GM18498 (cell line): ENCODE data around the gene ATP8A1.
"Not testable (repeated sequence)": the region's sequence is repeated elsewhere in the genome, so short reads cannot be mapped to it uniquely, and the experiment has no call there.

Experiments used
- ATAC-seq: cut with Tn5 transposase; IDR thresholded peaks from one replicate; pipeline ENCODE4 v1.9.1; 2021; ENCODE audit warnings: mild to moderate bottlenecking, moderate library complexity; ENCODE audit not compliant: unreplicated experiment

Gene ATP8A1

GRCh38 chr4:42377497-42377896 lies 279.4 kb downstream of the ATP8A1 start:
- no peak for ATAC-seq

GRCh38 chr4:42372303-42372702 lies 284.6 kb downstream of the ATP8A1 start:
- ATAC-seq: not testable (repeated sequence)

GRCh38 chr4:42371305-42372252 lies 285.3 kb downstream of the ATP8A1 start:
- peak; percentile 53 for ATAC-seq

GRCh38 chr4:42369489-42369888 lies 287.4 kb downstream of the ATP8A1 start:
- no peak for ATAC-seq

DNA sequence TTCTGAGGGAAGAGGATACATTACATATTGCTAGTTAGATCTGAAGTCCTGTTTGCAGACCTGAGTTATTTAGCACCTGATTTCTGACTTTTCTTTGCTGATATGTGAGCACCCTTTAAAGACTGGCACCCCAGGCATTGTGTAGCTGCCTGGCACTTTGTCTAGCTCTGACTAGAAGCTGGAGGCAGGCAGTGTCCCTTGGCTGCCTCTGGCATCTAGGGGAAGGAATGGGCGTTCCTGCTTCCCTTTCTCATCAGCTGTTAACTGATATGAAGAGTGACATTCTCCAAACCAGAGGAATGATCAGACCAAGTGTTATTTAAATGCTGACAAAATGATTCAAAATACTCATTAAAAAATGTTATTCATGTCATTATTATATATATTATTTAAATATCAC lies 289.9 kb downstream of the ATP8A1 start:
- ATAC-seq: no peak

DNA sequence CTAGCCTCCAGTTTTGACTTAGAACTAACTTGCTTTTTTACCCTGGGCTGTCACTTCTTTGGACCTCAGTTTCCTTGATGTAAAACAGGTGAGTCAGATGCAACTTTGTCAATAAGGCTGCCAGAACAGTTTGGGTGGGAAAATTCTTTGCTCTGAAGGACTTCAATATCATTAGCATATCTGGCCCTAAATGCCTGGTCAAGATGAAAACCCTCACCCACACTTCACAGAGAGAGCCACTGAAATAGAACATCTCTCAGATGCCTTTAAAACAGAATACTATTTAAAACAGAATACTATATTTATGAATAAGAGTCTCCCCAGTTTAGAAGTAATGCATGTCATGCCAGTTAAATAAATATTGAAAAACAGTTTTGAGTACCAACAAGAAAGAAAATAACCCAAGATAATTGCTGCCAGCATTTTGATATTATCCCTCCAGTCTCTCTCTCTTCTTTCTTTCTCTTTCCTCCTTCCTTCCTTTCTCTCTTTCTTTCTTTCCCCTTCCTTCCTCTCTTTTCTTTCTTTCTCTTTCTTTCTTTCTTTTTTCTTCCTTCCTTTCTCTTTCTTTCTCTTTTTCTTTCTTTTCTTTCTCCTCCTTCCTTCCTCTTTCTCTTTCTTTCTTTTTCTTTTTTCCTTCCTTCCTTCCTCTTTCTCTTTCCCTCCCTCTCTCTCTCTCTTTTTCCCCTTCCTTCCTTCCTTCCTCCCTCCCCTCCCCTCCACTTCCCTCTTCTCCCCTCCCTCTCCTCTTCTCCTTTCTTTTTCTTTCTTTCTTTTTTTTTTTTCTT lies 292.4 kb downstream of the ATP8A1 start:
- ATAC-seq: no peak

DNA sequence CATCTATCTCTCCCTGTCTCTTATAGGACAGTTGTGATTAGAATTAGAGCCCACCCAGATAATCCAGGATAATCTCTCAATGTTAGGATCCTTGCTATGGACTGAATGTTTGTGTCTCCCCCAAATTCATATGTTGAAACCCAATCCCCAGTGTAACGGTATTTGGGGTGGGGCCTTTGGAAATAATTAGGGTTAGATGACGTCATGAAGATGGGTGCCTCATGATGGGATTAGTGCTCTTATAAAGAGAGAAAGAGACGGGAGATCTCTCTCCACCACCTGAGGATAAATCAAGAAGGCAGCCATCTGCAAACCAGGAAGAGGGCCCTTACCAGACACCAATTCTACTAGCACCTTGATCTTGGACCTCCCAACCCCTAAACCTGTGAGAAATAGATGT lies 293.3 kb downstream of the ATP8A1 start:
- no peak for ATAC-seq

GRCh38 chr4:42362591-42362990 lies 294.3 kb downstream of the ATP8A1 start:
- ATAC-seq: no peak

GRCh38 chr4:42361456-42361855 lies 295.4 kb downstream of the ATP8A1 start:
- ATAC-seq: no peak

- no peak for ATAC-seq
Measured at GRCh38 chr4:42360256-42360669, 296.6 kb downstream of the ATP8A1 start.

DNA sequence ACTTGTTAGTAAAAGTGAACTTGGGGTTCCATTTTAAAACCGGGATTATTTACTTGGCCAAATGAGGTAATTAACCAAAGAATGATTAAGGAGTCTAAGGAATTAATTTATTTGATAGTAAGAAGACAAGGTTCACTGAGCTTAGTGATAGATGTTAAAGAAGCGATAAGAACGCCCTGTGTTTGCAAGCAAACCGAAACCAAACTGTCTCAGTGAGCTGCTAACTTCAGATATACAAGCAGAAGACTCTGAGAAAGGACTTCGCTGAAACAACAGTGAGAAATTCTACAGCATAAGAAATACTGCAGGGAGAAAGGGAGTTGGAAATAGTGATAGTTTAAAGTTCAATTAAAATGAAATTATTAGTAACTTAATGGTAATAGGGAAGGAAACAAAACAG lies 297.2 kb downstream of the ATP8A1 start:
- ATAC-seq: no peak
